C4-2B (cell line): ENCODE results near the gene HBE1.
A peak's percentile ranks its signal among the peaks of the same experiment; 100 is the strongest.
"Not testable (repeated sequence)": the region's sequence is repeated elsewhere in the genome, so short reads cannot be mapped to it uniquely, and the experiment has no call there.

Experiments
- H3K27ac ChIP-seq: fragments of 450-650 bp; 2 replicates; pipeline ENCODE4 v1.5.1; 2017
- CTCF ChIP-seq: fragments of 450-650 bp; conservative IDR thresholded peaks from 2 replicates; pipeline ENCODE4 v1.5.1; 2017; ENCODE audit warnings: mild to moderate bottlenecking
- ZFX ChIP-seq: fragments of 450-650 bp; IDR thresholded peaks from 2 replicates; pipeline ENCODE4 v1.6.1; 2017

Gene HBE1

GRCh38 chr11:5300251-5300650, 30.5 kb upstream of the HBE1 start:
- no peak overlapping the region for H3K27ac ChIP-seq
- TF ChIP-seq ZFX (no peak), CTCF (no peak)

- TF ChIP-seq ZFX (no peak), CTCF (no peak)
- H3K27ac ChIP-seq: no peak overlapping the region
Measured at GRCh38 chr11:5298451-5298850, 28.7 kb upstream of the HBE1 start.

- no peak for TF ChIP-seq ZFX
- no peak for TF ChIP-seq CTCF
- H3K27ac ChIP-seq: no peak overlapping the region
Measured at GRCh38 chr11:5297721-5298323, 28.1 kb upstream of the HBE1 start.

- not testable (repeated sequence) for H3K27ac ChIP-seq
Measured at GRCh38 chr11:5294342-5294995, 24.7 kb upstream of the HBE1 start.

GRCh38 chr11:5293028-5293427, 23.3 kb upstream of the HBE1 start:
- H3K27ac ChIP-seq: no peak overlapping the region
- TF ChIP-seq CTCF (no peak), ZFX (no peak)

- H3K27ac ChIP-seq: no peak overlapping the region
- peak; percentile 78 for TF ChIP-seq CTCF
- TF ChIP-seq ZFX: no peak
Measured at GRCh38 chr11:5291207-5291838, 21.6 kb upstream of the HBE1 start.

- no peak for TF ChIP-seq ZFX
Measured at GRCh38 chr11:5290106-5290505, 20.4 kb upstream of the HBE1 start.

GRCh38 chr11:5289696-5290095, 20.0 kb upstream of the HBE1 start:
- no peak overlapping the region for H3K27ac ChIP-seq
- TF ChIP-seq ZFX (no peak), CTCF (no peak)

More at GRCh38 chr11:5290106-5290505, 20.4 kb upstream of the HBE1 start:
- no peak overlapping the region for H3K27ac ChIP-seq
